A204.1 (cell line): ENCODE results near the gene ROR2.

ENCODE experiments used
- FAIRE-seq: peaks from 2 replicates; lab custom pipeline; 2012; peaks lifted over from hg19 to GRCh38; lab: Jason Lieb, UNC

ROR2 gene

DNA sequence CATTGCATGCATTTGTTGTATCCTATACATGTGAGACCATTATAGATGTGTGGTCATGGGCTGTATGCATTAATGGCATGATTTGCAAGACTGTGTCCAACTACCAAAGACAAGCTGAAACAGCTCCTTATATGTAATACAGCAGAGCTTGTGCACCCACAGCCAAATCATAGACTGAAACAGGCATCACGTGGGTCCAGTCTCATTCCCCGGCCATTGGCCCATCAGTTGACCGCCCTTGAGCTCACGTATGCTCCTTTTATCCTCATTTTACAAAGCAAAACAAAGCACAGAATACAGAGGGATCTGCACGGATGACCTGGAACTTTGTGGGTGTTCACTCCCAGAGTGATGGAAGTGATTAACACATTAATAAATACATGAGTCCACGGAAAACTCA, 109.1 kb downstream of the ROR2 start:
- no peak for FAIRE-seq

DNA sequence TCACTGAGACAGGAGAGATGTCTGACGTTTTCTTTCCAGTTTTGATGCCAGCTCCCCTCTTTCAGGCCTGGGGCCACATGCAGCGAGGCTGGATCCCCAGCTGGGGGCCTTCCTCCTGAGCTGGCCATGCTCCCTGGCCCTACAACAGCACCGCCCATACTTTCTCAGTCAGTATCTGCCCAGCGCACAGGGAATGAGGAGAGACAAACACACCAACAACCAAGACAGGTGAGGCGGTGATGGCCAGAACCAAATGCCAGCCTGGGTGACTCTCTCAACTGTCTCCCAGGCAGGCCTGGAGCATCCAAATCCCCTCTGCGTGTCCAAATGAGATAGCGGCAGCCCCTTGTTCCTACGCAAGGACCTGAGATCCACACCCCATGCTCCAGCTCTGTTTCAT, 109.6 kb downstream of the ROR2 start:
- no peak for FAIRE-seq

GRCh38 chr9:91839926-91840465, 110.0 kb downstream of the ROR2 start:
- FAIRE-seq = no peak

DNA sequence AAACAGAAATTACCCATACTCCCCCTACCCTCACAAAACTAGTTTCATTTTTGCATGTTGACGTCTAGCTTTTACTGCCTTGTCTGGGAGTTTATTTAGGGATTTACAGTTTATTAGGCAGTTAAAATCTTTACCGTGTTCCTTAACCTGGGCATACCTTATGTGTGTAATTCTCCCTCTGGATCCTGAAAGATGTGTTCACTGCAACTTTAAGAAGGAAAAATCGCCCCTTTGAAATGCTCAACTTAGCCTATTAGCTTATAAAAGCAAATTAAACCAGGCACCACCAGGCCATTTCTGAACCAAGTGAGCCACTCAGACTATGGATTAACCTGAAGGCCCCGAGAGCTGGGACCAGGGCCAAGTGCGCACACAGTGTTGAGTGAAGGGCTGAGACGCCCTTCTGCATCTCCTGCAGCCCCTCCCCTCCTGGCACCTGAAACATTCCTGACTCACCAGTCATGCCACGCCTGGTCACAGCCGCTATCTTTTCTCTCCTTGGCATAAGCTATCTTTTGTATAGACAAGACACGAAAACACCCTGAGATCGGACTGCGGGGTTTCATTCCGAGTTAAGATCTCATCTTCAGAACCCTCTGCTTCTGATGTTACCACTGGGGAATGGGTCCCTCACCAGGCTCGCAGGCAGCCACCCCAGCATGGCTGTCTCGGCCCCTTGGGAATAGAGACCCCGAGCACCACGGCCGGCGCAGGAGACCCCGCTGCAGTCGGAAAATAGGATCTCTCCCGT, 111.9 kb downstream of the ROR2 start:
- no peak for FAIRE-seq

GRCh38 chr9:91836515-91836914, 113.5 kb downstream of the ROR2 start:
- FAIRE-seq = no peak

DNA sequence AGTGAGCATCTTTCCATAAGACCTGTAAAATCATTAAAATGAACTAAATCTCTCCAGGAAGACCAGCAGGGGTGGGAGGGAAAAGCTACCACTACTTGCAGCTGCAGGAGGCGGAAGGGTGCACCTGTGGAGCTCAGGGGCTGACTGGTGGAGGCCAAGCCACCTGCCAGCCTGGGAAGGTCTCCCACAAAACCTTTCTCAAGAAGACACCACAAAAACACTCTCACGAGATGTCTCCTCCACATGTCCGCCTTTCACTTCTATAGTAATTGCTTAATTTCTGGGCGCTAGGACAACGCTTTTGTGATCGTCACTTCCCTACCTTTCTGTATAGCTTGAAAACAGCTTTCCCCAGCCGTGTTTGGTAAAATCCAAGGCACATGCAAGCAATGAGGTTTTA, 114.4 kb downstream of the ROR2 start:
- no peak for FAIRE-seq

GRCh38 chr9:91835216-91835615, 114.8 kb downstream of the ROR2 start:
- no peak for FAIRE-seq

- FAIRE-seq = no peak
Observed at GRCh38 chr9:91834740-91835139, 115.3 kb downstream of the ROR2 start.

GRCh38 chr9:91833878-91834255, 116.2 kb downstream of the ROR2 start:
- FAIRE-seq = no peak

DNA sequence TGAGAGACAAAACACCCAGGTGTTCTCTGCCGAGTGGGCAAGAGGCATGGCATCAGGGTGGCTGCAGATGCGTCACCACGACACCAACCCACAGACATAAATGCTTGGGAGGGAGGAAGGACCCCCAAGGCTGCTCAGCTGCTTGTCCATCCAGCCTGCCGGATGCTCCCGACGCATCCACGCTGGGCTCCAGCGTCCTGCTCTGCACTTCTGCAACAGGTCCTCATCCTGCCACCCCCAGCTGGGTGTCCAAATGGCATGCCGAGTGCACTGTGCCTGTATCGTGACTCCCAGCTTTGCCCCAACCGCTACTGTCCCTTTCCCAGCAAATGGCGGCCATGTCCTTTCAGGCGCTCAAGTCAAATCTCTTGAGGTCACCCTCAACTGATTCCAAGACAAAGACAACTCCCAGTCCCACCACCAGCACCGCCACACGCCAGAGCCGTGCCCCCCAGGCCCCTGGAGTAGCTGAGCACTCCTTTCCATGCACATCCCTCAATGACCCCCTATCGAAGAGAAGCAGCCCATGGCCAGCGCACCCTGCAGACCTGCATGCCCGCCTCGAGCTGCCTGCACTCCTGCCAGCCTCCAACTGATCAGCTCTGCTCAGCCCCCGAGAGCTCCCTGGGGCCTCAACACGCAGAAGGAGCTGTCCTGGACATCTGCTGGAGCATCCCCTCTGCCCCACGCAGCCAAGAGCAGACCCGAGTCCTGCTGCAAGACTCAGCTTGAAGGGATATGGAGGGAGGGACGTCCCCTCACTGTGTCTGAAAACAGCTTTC, 116.7 kb downstream of the ROR2 start:
- FAIRE-seq = no peak

GRCh38 chr9:91832322-91832721, 117.7 kb downstream of the ROR2 start:
- no peak for FAIRE-seq

DNA sequence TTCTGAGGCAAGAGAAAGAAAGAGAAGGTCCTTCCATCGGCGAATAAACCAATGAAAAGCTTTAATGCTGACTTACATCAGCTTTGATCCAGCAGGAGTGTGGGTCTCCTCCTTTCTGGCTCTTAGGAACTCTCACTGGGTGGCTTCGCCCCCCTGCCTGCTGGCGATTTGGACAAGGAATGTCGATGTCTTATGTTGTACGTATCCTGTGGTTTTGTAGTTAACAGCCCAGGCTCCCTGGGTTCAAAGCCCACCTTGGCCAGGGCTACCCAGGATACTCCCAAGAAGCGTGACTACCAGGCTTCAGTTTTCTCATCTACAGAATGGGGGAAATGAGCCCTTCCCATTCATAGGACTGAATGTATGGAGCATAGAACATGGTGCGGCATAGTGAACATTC, 124.2 kb downstream of the ROR2 start:
- no peak for FAIRE-seq

- FAIRE-seq = no peak
Observed at GRCh38 chr9:91825422-91825821, 124.6 kb downstream of the ROR2 start.

DNA sequence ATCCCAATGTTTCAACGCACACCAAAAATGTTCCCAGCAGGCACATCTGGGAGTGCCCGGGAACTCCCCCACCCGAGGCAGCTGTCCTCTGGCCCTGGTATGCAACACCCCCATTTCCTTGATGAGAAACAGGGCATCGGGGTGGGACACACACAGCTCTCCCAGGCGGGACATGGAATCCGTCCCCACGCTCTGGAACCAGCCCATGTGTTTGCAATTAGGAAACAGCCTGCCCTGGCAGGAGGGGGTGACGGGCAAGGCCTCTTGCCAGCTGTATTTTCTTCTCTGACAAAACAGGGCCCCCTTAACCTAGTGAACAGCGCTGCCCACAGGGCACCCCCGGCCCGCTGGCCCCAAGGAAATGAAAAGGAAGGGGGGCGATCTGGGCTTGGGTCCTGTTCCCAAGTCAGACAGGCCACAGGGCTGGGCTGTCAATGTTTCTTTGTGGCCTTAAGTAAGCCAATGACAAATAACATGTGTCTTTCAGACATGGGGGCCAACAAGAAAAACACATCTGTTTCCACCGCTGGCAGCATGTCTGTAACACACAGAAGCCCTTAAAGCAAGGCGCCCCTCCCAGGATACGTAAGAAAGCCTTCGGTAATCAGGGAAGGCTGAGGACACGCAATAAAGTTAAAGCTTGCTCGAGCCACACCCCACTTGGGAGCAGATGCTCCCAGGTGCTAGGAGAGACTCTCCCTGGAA, 125.3 kb downstream of the ROR2 start:
- FAIRE-seq = no peak

DNA sequence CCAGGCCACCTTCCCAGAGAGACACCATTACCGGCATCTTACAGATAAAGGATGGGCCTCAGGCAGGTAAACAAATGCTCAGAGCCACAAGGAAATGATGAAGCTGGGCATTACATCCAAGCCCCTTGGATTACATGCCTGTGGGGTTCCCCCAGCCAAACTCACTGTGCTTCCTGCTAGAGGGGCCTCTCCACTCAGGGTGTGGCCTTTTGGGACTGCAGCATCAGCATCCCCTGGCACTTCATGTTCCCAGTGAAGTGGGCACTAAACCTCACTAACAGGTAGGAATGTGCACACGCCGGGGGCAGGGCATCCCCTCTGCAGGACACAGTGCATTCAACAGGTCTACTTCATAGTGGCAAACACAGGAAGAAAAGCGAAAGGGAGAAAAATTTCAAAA, 125.9 kb downstream of the ROR2 start:
- no peak for FAIRE-seq

- FAIRE-seq = no peak
Observed at GRCh38 chr9:91820949-91821880, 128.8 kb downstream of the ROR2 start.

- FAIRE-seq = no peak
Observed at GRCh38 chr9:91820126-91820750, 129.8 kb downstream of the ROR2 start.

- no peak for FAIRE-seq
Observed at GRCh38 chr9:91818647-91819403, 131.2 kb downstream of the ROR2 start.

- FAIRE-seq = no peak
Observed at GRCh38 chr9:91818225-91818585, 131.8 kb downstream of the ROR2 start.

DNA sequence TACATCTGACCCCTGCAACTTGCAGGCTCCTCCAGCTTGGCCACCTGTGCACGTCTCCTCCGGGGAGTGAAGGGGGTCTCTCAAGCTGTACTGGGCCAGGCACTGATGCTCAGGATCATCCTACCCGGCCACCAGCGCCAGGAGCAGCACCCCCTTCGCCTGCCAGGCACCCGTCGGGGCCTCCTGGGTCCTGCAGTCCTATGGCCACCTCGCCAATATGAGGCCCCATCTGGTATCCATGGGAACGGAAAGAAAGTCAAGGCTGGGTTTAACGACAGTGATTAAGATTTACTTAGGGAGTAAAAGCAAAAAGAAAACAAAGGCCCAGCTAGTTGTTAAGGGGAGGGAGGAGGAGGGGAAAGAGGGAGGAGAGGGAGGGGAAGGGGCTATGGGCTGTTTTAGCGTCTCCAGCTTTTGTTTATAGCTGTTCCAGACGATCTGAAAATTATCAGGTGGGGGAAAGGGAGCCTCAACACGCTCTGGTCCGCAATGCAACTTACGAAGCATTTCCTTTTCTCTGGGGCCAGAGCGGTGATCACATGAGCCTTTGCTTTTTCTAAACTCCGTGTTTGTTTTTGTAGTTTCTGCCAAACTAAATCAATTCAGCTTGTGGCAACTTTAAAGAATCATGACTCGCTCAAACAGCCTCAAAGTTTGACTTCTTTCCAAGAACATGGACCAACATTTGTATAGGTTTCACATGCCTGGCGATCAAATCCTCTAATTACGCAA, 132.4 kb downstream of the ROR2 start:
- no peak for FAIRE-seq
